ENCODE data around the gene LHX1.

DNA sequence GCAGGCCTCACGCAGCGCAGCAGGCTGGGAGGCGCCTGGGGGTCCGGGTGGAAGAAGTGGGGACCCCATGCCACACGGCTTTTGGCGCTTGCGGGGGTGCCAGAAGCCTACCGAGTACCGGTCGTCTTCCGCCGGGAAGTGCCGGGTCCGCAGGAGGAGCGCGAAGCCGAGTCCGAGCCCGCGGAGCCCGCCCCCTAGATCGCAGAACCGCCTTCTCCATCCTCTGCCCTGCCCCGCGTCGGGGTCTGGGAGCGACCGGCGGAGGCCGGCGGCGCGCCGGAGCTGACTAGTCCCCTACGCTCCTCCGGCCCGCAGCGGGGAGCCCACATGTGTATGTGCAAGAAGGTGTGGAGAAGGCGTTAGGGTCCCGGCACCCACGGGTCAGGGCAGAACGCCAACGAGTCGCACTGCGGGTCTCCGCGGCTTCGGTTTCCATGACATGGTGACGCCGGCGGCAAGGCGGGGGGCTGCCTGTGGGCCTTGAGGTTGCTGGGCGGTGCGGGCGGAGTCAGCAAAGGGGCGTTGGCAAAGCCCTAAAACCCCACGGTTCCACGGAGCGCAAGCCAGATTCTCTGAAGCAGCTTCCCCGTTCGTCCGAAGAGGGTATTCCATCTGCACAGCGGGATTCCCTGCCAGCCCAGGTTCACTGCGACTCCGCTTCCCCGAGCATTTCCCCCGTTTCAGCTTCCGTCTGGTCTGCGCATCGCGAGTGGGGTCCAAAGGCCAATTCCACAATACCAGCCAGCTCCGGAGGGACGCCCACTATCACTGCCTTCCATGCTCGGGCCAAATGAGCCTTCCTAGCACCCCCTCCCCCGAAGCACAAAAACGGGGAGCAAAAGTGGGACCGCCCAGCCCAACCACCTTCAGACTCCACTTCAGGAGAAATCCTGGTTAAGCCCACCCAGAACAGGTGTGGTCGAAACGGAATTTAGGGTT, 2.3 kb upstream of the LHX1 start:
- TF ChIP-seq ARNTL (CRISPR knock-in tag; IDR thresholded peaks at IDR 0.05; ENCODE audit: borderline replicate concordance, low read depth) (no peak), ESRRG (CRISPR knock-in tag; IDR thresholded peaks at IDR 0.05) (no peak), ZNF8 (CRISPR knock-in tag; IDR thresholded peaks at IDR 0.05) (no peak), ZNF70 (CRISPR knock-in tag; IDR thresholded peaks at IDR 0.05) (no peak)
- TF ChIP-seq, protein P1, sequence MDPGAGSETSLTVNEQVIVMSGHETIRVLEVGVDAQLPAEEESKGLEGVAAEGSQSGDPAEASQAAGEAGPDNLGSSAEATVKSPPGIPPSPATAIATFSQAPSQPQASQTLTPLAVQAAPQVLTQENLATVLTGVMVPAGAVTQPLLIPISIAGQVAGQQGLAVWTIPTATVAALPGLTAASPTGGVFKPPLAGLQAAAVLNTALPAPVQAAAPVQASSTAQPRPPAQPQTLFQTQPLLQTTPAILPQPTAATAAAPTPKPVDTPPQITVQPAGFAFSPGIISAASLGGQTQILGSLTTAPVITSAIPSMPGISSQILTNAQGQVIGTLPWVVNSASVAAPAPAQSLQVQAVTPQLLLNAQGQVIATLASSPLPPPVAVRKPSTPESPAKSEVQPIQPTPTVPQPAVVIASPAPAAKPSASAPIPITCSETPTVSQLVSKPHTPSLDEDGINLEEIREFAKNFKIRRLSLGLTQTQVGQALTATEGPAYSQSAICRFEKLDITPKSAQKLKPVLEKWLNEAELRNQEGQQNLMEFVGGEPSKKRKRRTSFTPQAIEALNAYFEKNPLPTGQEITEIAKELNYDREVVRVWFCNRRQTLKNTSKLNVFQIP (CRISPR knock-in tag; IDR thresholded peaks at IDR 0.05; ENCODE audit: borderline replicate concordance, low read depth): no peak
- TF ChIP-seq, protein P2, sequence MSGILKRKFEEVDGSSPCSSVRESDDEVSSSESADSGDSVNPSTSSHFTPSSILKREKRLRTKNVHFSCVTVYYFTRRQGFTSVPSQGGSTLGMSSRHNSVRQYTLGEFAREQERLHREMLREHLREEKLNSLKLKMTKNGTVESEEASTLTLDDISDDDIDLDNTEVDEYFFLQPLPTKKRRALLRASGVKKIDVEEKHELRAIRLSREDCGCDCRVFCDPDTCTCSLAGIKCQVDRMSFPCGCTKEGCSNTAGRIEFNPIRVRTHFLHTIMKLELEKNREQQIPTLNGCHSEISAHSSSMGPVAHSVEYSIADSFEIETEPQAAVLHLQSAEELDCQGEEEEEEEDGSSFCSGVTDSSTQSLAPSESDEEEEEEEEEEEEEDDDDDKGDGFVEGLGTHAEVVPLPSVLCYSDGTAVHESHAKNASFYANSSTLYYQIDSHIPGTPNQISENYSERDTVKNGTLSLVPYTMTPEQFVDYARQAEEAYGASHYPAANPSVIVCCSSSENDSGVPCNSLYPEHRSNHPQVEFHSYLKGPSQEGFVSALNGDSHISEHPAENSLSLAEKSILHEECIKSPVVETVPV (CRISPR knock-in tag; IDR thresholded peaks at IDR 0.05): no peak
- TF ChIP-seq, protein P3, sequence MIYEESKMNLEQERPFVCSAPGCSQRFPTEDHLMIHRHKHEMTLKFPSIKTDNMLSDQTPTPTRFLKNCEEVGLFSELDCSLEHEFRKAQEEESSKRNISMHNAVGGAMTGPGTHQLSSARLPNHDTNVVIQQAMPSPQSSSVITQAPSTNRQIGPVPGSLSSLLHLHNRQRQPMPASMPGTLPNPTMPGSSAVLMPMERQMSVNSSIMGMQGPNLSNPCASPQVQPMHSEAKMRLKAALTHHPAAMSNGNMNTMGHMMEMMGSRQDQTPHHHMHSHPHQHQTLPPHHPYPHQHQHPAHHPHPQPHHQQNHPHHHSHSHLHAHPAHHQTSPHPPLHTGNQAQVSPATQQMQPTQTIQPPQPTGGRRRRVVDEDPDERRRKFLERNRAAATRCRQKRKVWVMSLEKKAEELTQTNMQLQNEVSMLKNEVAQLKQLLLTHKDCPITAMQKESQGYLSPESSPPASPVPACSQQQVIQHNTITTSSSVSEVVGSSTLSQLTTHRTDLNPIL (CRISPR knock-in tag; IDR thresholded peaks at IDR 0.05; ENCODE audit: low read depth): no peak
